ENCODE measurements around the gene UXT.
"Not testable (repeated sequence)": the region's sequence is repeated elsewhere in the genome, so short reads cannot be mapped to it uniquely, and the experiment has no call there.

Gene UXT

GRCh38 chrX:47614618-47615017 is 44.4 kb downstream of the UXT start:
- no peak for DNase-seq (ENCODE audit: low spot score)

- no peak for DNase-seq (ENCODE audit: low spot score)
Observed at GRCh38 chrX:47613082-47613481, 45.9 kb downstream of the UXT start.

- no peak for DNase-seq (ENCODE audit: low spot score)
Observed at GRCh38 chrX:47612418-47612817, 46.6 kb downstream of the UXT start.

GRCh38 chrX:47611926-47612325 is 47.1 kb downstream of the UXT start:
- no peak for DNase-seq (ENCODE audit: low spot score)

- DNase-seq (ENCODE audit: low spot score), result no peak
Observed at GRCh38 chrX:47611489-47611888, 47.5 kb downstream of the UXT start.

- DNase-seq (ENCODE audit: low spot score), result no peak
Observed at GRCh38 chrX:47610511-47610910, 48.5 kb downstream of the UXT start.

- no peak for DNase-seq (ENCODE audit: low spot score)
Observed at GRCh38 chrX:47608130-47608810, 50.7 kb downstream of the UXT start.

GRCh38 chrX:47607091-47607490 is 51.9 kb downstream of the UXT start:
- no peak for DNase-seq (ENCODE audit: low spot score)

GRCh38 chrX:47605024-47605423 is 54.0 kb downstream of the UXT start:
- DNase-seq (ENCODE audit: low spot score), result no peak

- DNase-seq (ENCODE audit: low spot score), result not testable (repeated sequence)
Observed at GRCh38 chrX:47603125-47603524, 55.9 kb downstream of the UXT start.
